Fibroblast of lung (primary cell): ENCODE results near the gene TCEAL7. TPM values are rescaled to one million over a fixed set of nuclear protein-coding genes. Genes with fewer than 3 reads are reported as not detected.
"Not testable (repeated sequence)": the region's sequence is repeated elsewhere in the genome, so short reads cannot be mapped to it uniquely, and the experiment has no call there.

ENCODE experiments used
- DNase-seq, 2 donors: peaks; one replicate each; pipeline versions ENCODE4 v3.0.0 to v3.0.0-alpha.2; 2010; ENCODE audit warnings: low read depth in 2 of 2
- H2AFZ ChIP-seq: 2 replicates; pipeline ENCODE4 v1.5.1; 2012; ENCODE audit warnings: low read length, control low read depth, inconsistent platforms
- H3K27ac ChIP-seq: 2 replicates; pipeline ENCODE4 v1.5.1; 2011; ENCODE audit warnings: low read length, control low read depth; ENCODE audit not compliant: insufficient read depth
- H3K27me3 ChIP-seq: 2 replicates; pipeline ENCODE4 v1.5.1; 2011; ENCODE audit warnings: mild to moderate bottlenecking, low read length; ENCODE audit not compliant: control insufficient read depth, insufficient read depth
- H3K36me3 ChIP-seq: 2 replicates; pipeline ENCODE4 v1.5.1; 2011; ENCODE audit warnings: low read length; ENCODE audit not compliant: control insufficient read depth, insufficient read depth
- H3K4me1 ChIP-seq: 2 replicates; pipeline ENCODE4 v1.5.1; 2011; ENCODE audit warnings: low read length; ENCODE audit not compliant: control insufficient read depth, insufficient read depth; ENCODE audit errors: extremely low read depth
- H3K4me2 ChIP-seq: 2 replicates; pipeline ENCODE4 v1.5.1; 2011; ENCODE audit warnings: low read length, control low read depth; ENCODE audit not compliant: insufficient read depth; ENCODE audit errors: extremely low read depth
- H3K4me3 ChIP-seq, 4 experiments: fragments of 200-600 bp in 1 of 4; sonication (generic) in 1 of 4; replicated peaks in 1 of 4; 2 replicates each; pipeline ENCODE4 v1.5.1; 2011 to 2016; ENCODE audit warnings: low read length in 4 of 4, low read depth in 3 of 4, mild to moderate bottlenecking in 3 of 4, control low read depth in 2 of 4, inconsistent platforms in 1 of 4, mixed read lengths in 1 of 4; ENCODE audit not compliant: insufficient read depth in 1 of 4; ENCODE audit errors: control extremely low read depth in 1 of 4
- H3K79me2 ChIP-seq: 2 replicates; pipeline ENCODE4 v1.5.1; 2012; ENCODE audit warnings: mild to moderate bottlenecking, low read length, inconsistent platforms; ENCODE audit not compliant: control insufficient read depth, insufficient read depth
- H3K9ac ChIP-seq: 2 replicates; pipeline ENCODE4 v1.5.1; 2011; ENCODE audit warnings: mild to moderate bottlenecking, low read length, control low read depth; ENCODE audit not compliant: insufficient read depth
- H3K9me3 ChIP-seq: 2 replicates; pipeline ENCODE4 v1.5.1; 2012; ENCODE audit warnings: low read depth, low read length; ENCODE audit not compliant: control insufficient read depth, insufficient read depth
- H4K20me1 ChIP-seq: 2 replicates; pipeline ENCODE4 v1.5.1; 2011; ENCODE audit warnings: low read length; ENCODE audit not compliant: control insufficient read depth, insufficient read depth; ENCODE audit errors: extremely low read depth
- EZH2 ChIP-seq: IDR thresholded peaks from 2 replicates; pipeline ENCODE4 v1.5.1; 2012; ENCODE audit warnings: low read length, control low read depth, mild to moderate bottlenecking; ENCODE audit errors: missing control alignments
- polyA plus RNA-seq, 2 donors: library from polyadenylated mRNA; depleted of rRNA in 1 of 2; stranded (reverse) in 1 of 2; unstranded in 1 of 2; fragments of >200 nt; gene quantifications; 2 replicates each; pipeline ENCODE4 v1.2.1, GENCODE V29; 2011 to 2012; ENCODE audit warnings: missing spikeins in 1 of 2
- total RNA-seq: library from RNA; depleted of rRNA; stranded (reverse); fragments of >200 nt; gene quantifications from 2 replicates; pipeline ENCODE4 v1.2.1, GENCODE V29; 2014
- TF ChIP-seq, protein P1 (sequence below), 2 donors: IDR thresholded peaks in 1 of 2; conservative IDR thresholded peaks in 1 of 2; 1 replicate in 1 of 2; 2 replicates in 1 of 2; pipeline ENCODE4 v1.5.1; 2011 to 2012; ENCODE audit warnings: low read length in 2 of 2, control low read depth in 1 of 2, inconsistent platforms in 1 of 2, low read depth in 1 of 2, mild to moderate bottlenecking in 1 of 2

Gene TCEAL7
- total and polyA plus RNA-seq, 2 donors (not counting 1 experiment from before 2014, with no cell fraction given), result 32.5 to 46.8 TPM

DNA sequence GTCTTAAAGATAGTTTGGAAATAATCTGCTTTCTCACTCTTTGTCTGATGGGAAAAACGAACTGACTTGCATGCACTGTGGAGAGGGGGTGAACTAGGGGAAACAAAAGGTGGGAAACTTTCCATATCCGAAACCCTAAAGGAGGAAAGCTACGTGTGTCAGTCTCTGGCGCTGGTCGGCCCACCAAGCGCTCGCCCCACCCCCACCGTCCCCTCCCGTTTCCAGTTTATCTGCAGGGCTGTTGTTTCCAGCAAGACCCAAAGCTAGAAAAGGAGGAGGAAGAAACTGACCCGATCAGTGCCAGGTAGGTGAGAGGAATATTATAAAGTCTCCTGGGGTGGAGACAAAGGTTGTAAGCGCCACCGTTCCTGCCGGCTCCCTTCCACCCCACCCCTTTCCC, 26.8 kb downstream of the TCEAL7 start:
- Histone ChIP-seq H3K4me1 (no peaks in the 10 kb centered on the region), H3K27ac (peak overlapping the region; percentile 76), H3K9me3 (no peaks in the 10 kb centered on the region), H4K20me1 (no peaks in the 10 kb centered on the region), H3K4me3 (peak overlapping the region; percentile 35 to 93 (median 63)), H3K79me2 (peaks cover 16% of the 10 kb centered on the region), H3K36me3 (no peaks in the 10 kb centered on the region), H3K27me3 (no peaks in the 10 kb centered on the region), H3K4me2 (peak overlapping the region; percentile 35), H3K9ac (peak overlapping the region; percentile 60), H2AFZ (no peak overlapping the region)
- no peak for TF ChIP-seq EZH2
- TF ChIP-seq, protein P1, sequence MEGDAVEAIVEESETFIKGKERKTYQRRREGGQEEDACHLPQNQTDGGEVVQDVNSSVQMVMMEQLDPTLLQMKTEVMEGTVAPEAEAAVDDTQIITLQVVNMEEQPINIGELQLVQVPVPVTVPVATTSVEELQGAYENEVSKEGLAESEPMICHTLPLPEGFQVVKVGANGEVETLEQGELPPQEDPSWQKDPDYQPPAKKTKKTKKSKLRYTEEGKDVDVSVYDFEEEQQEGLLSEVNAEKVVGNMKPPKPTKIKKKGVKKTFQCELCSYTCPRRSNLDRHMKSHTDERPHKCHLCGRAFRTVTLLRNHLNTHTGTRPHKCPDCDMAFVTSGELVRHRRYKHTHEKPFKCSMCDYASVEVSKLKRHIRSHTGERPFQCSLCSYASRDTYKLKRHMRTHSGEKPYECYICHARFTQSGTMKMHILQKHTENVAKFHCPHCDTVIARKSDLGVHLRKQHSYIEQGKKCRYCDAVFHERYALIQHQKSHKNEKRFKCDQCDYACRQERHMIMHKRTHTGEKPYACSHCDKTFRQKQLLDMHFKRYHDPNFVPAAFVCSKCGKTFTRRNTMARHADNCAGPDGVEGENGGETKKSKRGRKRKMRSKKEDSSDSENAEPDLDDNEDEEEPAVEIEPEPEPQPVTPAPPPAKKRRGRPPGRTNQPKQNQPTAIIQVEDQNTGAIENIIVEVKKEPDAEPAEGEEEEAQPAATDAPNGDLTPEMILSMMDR (conservative IDR thresholded peaks at IDR 0.05 in 1 of 2, IDR thresholded peaks at IDR 0.05 in 1 of 2; ENCODE audit: low read depth in 1 of 2, low read length in 2 of 2), result no peak
- no peak for DNase-seq

DNA sequence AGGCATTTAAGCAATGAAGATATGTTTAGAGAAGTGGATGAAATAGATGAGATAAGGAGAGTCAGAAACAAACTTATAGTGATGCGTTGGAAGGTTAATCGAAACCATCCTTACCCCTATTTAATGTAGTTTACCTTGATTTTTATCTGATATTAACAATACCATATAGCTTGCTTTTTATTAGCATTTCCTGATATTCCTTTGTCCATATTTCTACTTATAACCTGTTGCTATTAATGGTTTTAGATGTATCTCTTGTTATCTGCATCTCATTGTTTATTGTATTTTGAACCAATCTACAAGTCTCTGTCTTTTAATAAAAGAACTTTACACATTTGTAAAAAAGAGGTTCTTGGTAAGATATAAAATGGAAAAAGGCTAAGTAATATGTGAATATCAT, 27.8 kb downstream of the TCEAL7 start:
- Histone ChIP-seq H3K4me1 (peaks cover 4% of the 10 kb centered on the region), H3K27me3 (no peaks in the 10 kb centered on the region), H3K9ac (no peak overlapping the region), H3K27ac (no peak overlapping the region), H4K20me1 (no peaks in the 10 kb centered on the region), H3K4me3 (peak overlapping the region; percentile 35 to 93 (median 63)), H2AFZ (no peak overlapping the region), H3K9me3 (no peaks in the 10 kb centered on the region), H3K79me2 (peaks cover 16% of the 10 kb centered on the region), H3K36me3 (no peaks in the 10 kb centered on the region), H3K4me2 (peak overlapping the region; percentile 35)
- TF ChIP-seq, protein P1 (conservative IDR thresholded peaks at IDR 0.05 in 1 of 2, IDR thresholded peaks at IDR 0.05 in 1 of 2; ENCODE audit: low read depth in 1 of 2, low read length in 2 of 2), result no peak
- no peak for TF ChIP-seq EZH2
- no peak for DNase-seq

- not testable (repeated sequence) for DNase-seq
Measured at GRCh38 chrX:103359605-103360004, 29.6 kb downstream of the TCEAL7 start.

More at GRCh38 chrX:103359605-103360004, 29.6 kb downstream of the TCEAL7 start:
- H3K27me3 ChIP-seq, H3K36me3 ChIP-seq, H2AFZ ChIP-seq, H3K4me1 ChIP-seq, H3K4me2 ChIP-seq, H3K27ac ChIP-seq, H3K9ac ChIP-seq, H3K4me3 ChIP-seq, H3K9me3 ChIP-seq, H4K20me1 ChIP-seq: not testable (repeated sequence)
- H3K79me2 ChIP-seq, result peaks cover 16% of the 10 kb centered on the region
